Smooth muscle cell (in vitro differentiated cells): ENCODE data around the gene TERB2. TPM values are rescaled to one million over a fixed set of nuclear protein-coding genes. Genes with fewer than 3 reads are reported as not detected.
"Not testable (repeated sequence)": the region's sequence is repeated elsewhere in the genome, so short reads cannot be mapped to it uniquely, and the experiment has no call there.

Experiments used
- DNase-seq: peaks from one replicate; lab custom pipeline; 2025; ENCODE audit not compliant: unreplicated experiment; lab: John Stamatoyannopoulos, UW
- H2AFZ ChIP-seq: fragments of 200-600 bp; sonication (generic); 2 replicates; pipeline ENCODE4 v1.6.0; 2016; ENCODE audit warnings: antibody characterized with exemption, low read depth, mild to moderate bottlenecking
- H3F3A ChIP-seq: fragments of 200-600 bp; sonication (generic); 2 replicates; pipeline ENCODE4 v1.6.0; 2017; ENCODE audit warnings: antibody characterized with exemption, low read depth
- H3K27ac ChIP-seq: fragments of 200-600 bp; sonication (generic); 2 replicates; pipeline ENCODE4 v1.5.1; 2016; ENCODE audit warnings: low read depth, mild to moderate bottlenecking
- H3K27me3 ChIP-seq: fragments of 200-600 bp; sonication (generic); 2 replicates; pipeline ENCODE4 v1.6.1; 2016; ENCODE audit warnings: low read depth, mild to moderate bottlenecking
- H3K36me3 ChIP-seq: fragments of 200-600 bp; sonication (generic); 2 replicates; pipeline ENCODE4 v1.5.1; 2016; ENCODE audit warnings: low read depth
- H3K4me1 ChIP-seq: fragments of 200-600 bp; sonication (generic); 2 replicates; pipeline ENCODE4 v1.5.1; 2016; ENCODE audit warnings: low read depth
- H3K4me2 ChIP-seq: fragments of 200-600 bp; sonication (generic); 2 replicates; pipeline ENCODE4 v1.6.0; 2016; ENCODE audit warnings: mild to moderate bottlenecking
- H3K4me3 ChIP-seq: fragments of 200-600 bp; sonication (generic); 2 replicates; pipeline ENCODE4 v1.5.1; 2016; ENCODE audit warnings: mild to moderate bottlenecking
- H3K79me2 ChIP-seq: fragments of 200-600 bp; sonication (generic); 2 replicates; pipeline ENCODE4 v1.6.0; 2016; ENCODE audit warnings: low read depth, mild to moderate bottlenecking
- H3K9ac ChIP-seq: fragments of 200-600 bp; sonication (generic); 2 replicates; pipeline ENCODE4 v1.6.0; 2016; ENCODE audit warnings: low read depth
- H3K9me3 ChIP-seq: fragments of 200-600 bp; sonication (generic); replicated peaks from 2 replicates; pipeline ENCODE4 v1.5.1; 2016; ENCODE audit warnings: low read depth
- H4K20me1 ChIP-seq: fragments of 200-600 bp; sonication (generic); 2 replicates; pipeline ENCODE4 v1.6.0; 2016; ENCODE audit warnings: low read depth
- WGBS: methylation state at CpG from one replicate; pipeline ENCODE4 v1.1.7; 2016; ENCODE audit warnings: low lambda C conversion rate; 5-methylcytosine and 5-hydroxymethylcytosine counted together
- polyA plus RNA-seq: library from polyadenylated mRNA; unstranded; fragments of >200 nt; fragmentation: Nextera tagmentation; extraction: Ambion mirVana; gene quantifications from 2 replicates; pipeline ENCODE4 v1.2.1, GENCODE V29; 2016
- total RNA-seq: library from RNA; depleted of rRNA; stranded (reverse); fragments of >200 nt; gene quantifications from 2 replicates; pipeline ENCODE4 v1.2.3, GENCODE V29; 2014
- TF ChIP-seq, protein P1 (sequence below): fragments of 200-600 bp; sonication (generic); IDR thresholded peaks from 2 replicates; pipeline ENCODE4 v1.5.1; 2017; ENCODE audit warnings: borderline replicate concordance, mild to moderate bottlenecking, antibody characterized with exemption; ENCODE audit not compliant: insufficient read depth, poor library complexity, severe bottlenecking

TERB2 gene
- total and polyA plus RNA-seq, 2 experiments from 2014 or later, result not detected

DNA sequence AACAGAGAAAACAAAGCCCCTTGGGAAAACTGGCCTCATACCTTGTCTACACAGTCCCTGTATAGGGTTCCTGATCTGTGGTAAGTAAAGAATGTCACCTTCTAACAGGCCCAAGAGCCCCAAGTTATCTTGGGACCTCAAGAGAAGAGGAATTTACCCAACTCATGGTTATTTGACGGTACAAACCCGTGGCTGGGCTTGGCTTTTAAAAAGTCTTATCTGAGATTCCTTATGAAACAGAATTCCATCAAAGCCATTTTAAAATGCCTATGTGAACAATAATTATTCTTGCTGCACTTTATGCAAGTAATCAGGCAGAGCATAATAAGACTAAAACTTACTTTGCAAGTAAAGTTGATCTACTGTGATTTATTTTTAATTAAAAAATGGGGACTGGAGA, 52.6 kb downstream of the TERB2 start:
- WGBS, result 81% methylated on average over 2 of the region's 2 CpGs
- Histone ChIP-seq H3F3A (no peaks in the 10 kb centered on the region), H3K4me3 (no peak overlapping the region), H3K27me3 (no peaks in the 10 kb centered on the region), H4K20me1 (no peaks in the 10 kb centered on the region), H3K36me3 (no peaks in the 10 kb centered on the region), H3K4me2 (no peak overlapping the region), H3K9me3 (no peaks in the 10 kb centered on the region), H3K9ac (no peak overlapping the region), H3K27ac (no peak overlapping the region), H3K4me1 (no peaks in the 10 kb centered on the region), H3K79me2 (no peaks in the 10 kb centered on the region), H2AFZ (no peak overlapping the region)
- DNase-seq, result no peak
- TF ChIP-seq, protein P1, sequence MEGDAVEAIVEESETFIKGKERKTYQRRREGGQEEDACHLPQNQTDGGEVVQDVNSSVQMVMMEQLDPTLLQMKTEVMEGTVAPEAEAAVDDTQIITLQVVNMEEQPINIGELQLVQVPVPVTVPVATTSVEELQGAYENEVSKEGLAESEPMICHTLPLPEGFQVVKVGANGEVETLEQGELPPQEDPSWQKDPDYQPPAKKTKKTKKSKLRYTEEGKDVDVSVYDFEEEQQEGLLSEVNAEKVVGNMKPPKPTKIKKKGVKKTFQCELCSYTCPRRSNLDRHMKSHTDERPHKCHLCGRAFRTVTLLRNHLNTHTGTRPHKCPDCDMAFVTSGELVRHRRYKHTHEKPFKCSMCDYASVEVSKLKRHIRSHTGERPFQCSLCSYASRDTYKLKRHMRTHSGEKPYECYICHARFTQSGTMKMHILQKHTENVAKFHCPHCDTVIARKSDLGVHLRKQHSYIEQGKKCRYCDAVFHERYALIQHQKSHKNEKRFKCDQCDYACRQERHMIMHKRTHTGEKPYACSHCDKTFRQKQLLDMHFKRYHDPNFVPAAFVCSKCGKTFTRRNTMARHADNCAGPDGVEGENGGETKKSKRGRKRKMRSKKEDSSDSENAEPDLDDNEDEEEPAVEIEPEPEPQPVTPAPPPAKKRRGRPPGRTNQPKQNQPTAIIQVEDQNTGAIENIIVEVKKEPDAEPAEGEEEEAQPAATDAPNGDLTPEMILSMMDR, result no peak

DNA sequence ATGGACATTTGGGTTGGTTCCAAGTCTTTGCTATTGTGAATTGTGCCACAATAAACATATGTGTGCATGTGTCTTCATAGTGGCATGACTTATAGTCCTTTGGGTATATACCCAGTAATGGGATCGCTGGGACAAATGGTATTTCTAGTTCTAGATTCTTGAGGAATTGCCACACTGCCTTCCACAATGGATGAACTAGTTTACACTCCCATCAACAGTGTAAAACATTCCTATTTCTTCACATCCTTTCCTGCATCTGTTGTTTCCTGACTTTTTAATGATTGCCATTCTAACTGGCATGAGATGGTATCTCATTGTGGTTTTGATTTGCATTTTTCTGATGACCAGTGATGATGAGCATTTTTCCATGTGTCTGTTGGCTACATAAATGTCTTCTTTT, 58.6 kb downstream of the TERB2 start:
- H3K4me3 ChIP-seq, H3F3A ChIP-seq, H3K36me3 ChIP-seq, H3K27ac ChIP-seq, H2AFZ ChIP-seq, H3K9me3 ChIP-seq, H3K9ac ChIP-seq, DNase-seq, H3K79me2 ChIP-seq, H3K27me3 ChIP-seq, H3K4me2 ChIP-seq, H4K20me1 ChIP-seq, H3K4me1 ChIP-seq: not testable (repeated sequence)
- WGBS, result 85% methylated on average over 1 of the region's 1 CpG

DNA sequence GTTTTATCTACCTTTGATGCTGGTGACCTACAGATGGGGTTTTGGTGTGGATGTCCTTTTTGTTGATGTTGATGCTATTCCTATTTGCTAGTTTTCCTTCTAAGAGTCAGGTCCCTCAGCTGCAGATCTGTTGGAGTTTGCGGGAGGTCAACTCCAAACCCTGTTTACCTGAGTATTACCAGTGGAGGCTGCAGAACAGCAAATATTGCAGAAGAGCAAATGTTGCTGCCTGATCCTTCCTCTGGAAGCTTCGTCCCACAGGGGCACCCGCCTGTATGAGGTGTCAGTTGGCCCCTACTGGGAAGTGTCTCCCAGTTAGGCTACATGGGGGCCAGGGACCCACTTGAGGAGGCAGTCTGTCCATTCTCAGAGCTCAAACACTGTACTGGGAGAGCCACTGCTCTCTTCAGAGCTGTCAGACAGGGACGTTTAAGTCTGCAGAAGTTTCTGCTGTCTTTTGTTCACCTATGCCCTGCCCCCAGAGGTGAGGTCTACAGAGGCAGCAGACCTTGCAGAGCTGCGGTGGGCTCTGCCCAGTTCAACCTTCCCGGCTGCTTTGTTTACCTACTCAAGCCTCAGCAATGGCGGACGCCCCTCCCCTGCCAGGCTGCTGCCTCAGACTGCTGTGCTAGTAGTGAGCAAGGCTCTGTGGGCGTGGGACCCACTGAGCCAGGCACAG, 63.9 kb downstream of the TERB2 start:
- not testable (repeated sequence) for H3K9me3 ChIP-seq, DNase-seq, H3K9ac ChIP-seq, H3K4me1 ChIP-seq, H2AFZ ChIP-seq, H3K36me3 ChIP-seq, H3K79me2 ChIP-seq, H3K4me3 ChIP-seq, H3F3A ChIP-seq, H3K27me3 ChIP-seq, H3K27ac ChIP-seq, H4K20me1 ChIP-seq, H3K4me2 ChIP-seq
- WGBS, result 91% methylated on average over 9 of the region's 9 CpGs

DNA sequence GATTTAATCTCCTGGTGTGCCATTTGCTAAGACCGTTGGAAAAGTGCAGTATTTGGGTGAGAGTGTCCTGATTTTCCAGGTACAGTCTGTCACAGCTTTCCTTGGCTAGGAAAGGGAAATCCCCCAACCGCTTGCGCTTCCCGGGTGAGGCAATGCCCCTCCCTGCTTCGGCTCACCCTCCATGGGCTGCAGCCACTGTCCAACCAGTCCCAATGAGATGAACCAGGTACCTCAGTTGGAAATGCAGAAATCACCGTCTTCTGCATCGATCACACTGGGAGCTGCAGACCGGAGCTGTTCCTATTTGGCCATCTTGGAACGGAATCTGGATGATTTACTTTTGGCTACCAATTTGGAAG, 64.4 kb downstream of the TERB2 start:
- H3K9ac ChIP-seq, H3K27me3 ChIP-seq, H3K27ac ChIP-seq, H3F3A ChIP-seq, H3K4me3 ChIP-seq, H3K4me2 ChIP-seq, H4K20me1 ChIP-seq, DNase-seq, H3K79me2 ChIP-seq, H2AFZ ChIP-seq, H3K9me3 ChIP-seq, H3K36me3 ChIP-seq, H3K4me1 ChIP-seq: not testable (repeated sequence)
- WGBS, result 92% methylated on average over 9 of the region's 9 CpGs

DNA sequence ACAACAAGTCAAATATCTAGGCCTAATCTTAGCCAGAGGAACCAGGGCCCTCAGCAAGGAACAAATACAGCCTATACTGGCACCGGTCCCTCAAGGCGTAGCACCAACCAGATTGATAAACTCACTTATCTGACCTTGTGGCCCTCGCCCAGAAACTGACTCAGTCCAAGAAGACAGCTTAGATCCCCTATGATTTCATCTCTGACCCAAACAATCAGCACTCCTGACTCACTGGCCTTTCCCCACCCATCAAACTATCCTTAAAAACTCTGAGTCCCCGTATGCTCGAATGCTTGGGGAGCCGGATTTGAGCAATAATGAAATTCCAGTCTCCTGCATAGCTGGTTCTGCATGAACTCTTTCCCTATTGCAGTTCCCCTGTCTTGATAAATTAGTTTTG, 64.9 kb downstream of the TERB2 start:
- Histone ChIP-seq H2AFZ (no peak overlapping the region), H3K4me1 (no peaks in the 10 kb centered on the region), H3K27ac (no peak overlapping the region), H3K4me2 (no peak overlapping the region), H3K27me3 (peaks cover 6% of the 10 kb centered on the region), H4K20me1 (no peaks in the 10 kb centered on the region), H3K9me3 (no peaks in the 10 kb centered on the region), H3K36me3 (no peaks in the 10 kb centered on the region), H3K9ac (no peak overlapping the region), H3K79me2 (no peaks in the 10 kb centered on the region), H3K4me3 (no peak overlapping the region), H3F3A (no peaks in the 10 kb centered on the region)
- no peak for DNase-seq
- 80% methylated on average over 6 of the region's 6 CpGs for WGBS
- TF ChIP-seq, protein P1, result no peak
